Sigmoid colon (tissue), 7 donors: ENCODE data around the gene HPS4. TPM values are rescaled to one million over a fixed set of nuclear protein-coding genes. Genes with fewer than 3 reads are reported as not detected.

Experiments used
- DNase-seq: peaks from one replicate; pipeline ENCODE4 v3.0.0-alpha.2; 2019
- H3K27ac ChIP-seq, 4 donors: fragments of 200-600 bp; sonication (generic); one replicate each; pipeline ENCODE4 v1.5.1; 2016 to 2019; ENCODE audit warnings: mild to moderate bottlenecking in 1 of 4
- H3K27me3 ChIP-seq, 3 donors: fragments of 200-600 bp; sonication (generic); one replicate each; pipeline ENCODE4 v1.5.1; 2019; ENCODE audit warnings: mild to moderate bottlenecking in 1 of 3
- H3K36me3 ChIP-seq, 4 donors: fragments of 200-600 bp; sonication (generic); one replicate each; pipeline ENCODE4 v1.5.1; 2016 to 2019
- H3K4me1 ChIP-seq, 4 donors: fragments of 200-600 bp; sonication (generic); one replicate each; pipeline ENCODE4 v1.5.1; 2017 to 2019
- H3K4me3 ChIP-seq, 4 donors: fragments of 200-600 bp; sonication (generic); one replicate each; pipeline ENCODE4 v1.5.1; 2017 to 2019; ENCODE audit warnings: mild to moderate bottlenecking in 2 of 4, moderate library complexity in 1 of 4
- H3K9me3 ChIP-seq, 4 donors: fragments of 200-600 bp in 3 of 4; sonication (generic) in 3 of 4; one replicate each; pipeline versions ENCODE4 v1.5.1 to v1.6.1; 2013 to 2019
- CTCF ChIP-seq, 4 experiments: fragments of 450-650 bp in 3 of 4; fragments of 200-600 bp in 1 of 4; IDR thresholded peaks; one replicate each; pipeline ENCODE4 v1.5.1; 2016 to 2019; ENCODE audit warnings: antibody characterized with exemption in 4 of 4, mild to moderate bottlenecking in 3 of 4, moderate library complexity in 2 of 4
- EP300 ChIP-seq, 4 donors: sonication (generic); formaldehyde crosslinking; IDR thresholded peaks; one replicate each; pipeline ENCODE4 v1.6.1; 2017; ENCODE audit warnings: antibody characterized with exemption in 4 of 4
- POLR2A ChIP-seq, 2 donors: fragments of 450-650 bp; IDR thresholded peaks; one replicate each; pipeline ENCODE4 v1.6.1; 2016; ENCODE audit warnings: antibody characterized with exemption in 2 of 2, mild to moderate bottlenecking in 2 of 2, moderate library complexity in 2 of 2
- POLR2AphosphoS5 ChIP-seq, 4 donors: sonication (generic); formaldehyde crosslinking; IDR thresholded peaks; one replicate each; pipeline ENCODE4 v1.6.1; 2017; ENCODE audit warnings: antibody characterized with exemption in 4 of 4
- WGBS, 2 donors: extraction: QIAGEN DNeasy Blood & Tissue Kit; methylation state at CpG; one replicate each; pipeline ENCODE4 v1.1.7; 2013; 5-methylcytosine and 5-hydroxymethylcytosine counted together
- intact Hi-C: fragments of 100-400 bp; cut with DNase I; formaldehyde crosslinking; loops from one replicate; pipeline ENCODE4 v1.15.1; 2023
- polyA plus RNA-seq, 3 donors: library from polyadenylated mRNA; stranded (reverse); fragments of 200-250 nt; gene quantifications; one replicate each; pipeline ENCODE4 v1.2.3, GENCODE V29; 2013
- total RNA-seq, 4 donors: library from RNA; depleted of rRNA; stranded (reverse); fragments of >200 nt; gene quantifications; one replicate each; pipeline ENCODE4 v1.1.0, GENCODE V29; 2016
- donor health status: healthy with polysubstance abuse.
- donor health status: Bipolar disorder and iron deficiency.
- donor health status: healthy.

HPS4 gene
- total and polyA plus RNA-seq, 7 donors: 4.8 to 48.7 (median 19.0) TPM

DNA sequence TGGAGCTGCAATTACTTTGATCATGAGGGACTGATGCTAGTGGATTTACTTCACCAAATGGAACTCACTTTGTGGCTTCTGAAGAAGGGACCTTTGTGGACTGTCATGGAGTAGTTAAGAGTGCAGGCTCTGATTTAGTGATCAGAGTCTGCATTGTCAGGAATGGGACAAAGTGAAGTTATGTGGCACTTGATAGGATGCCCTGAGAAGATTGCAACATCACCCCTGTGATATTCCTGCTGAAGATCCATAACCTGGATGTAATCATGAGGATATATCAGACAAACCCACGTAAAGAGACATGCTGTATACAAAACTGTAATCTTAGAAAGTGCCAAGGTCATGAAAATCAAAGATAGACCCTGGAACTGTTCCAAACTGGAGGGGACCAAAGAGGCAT lies 30.3 kb upstream of the HPS4 start:
- no peaks in the 10 kb centered on the region for H3K27me3 ChIP-seq
- no peak overlapping the region for H3K27ac ChIP-seq
- peaks cover 0 to 26% (median 24%) of the 10 kb centered on the region in 4 donors for H3K4me1 ChIP-seq
- no peak for DNase-seq
- H3K9me3 ChIP-seq: no peaks in the 10 kb centered on the region
- peaks cover 0 to 15% (median 12%) of the 10 kb centered on the region in 4 donors for H3K36me3 ChIP-seq
- TF ChIP-seq CTCF (IDR thresholded peaks at IDR 0.05): no peak
- no peak for TF ChIP-seq POLR2A (IDR thresholded peaks at IDR 0.05)
- no peak for TF ChIP-seq POLR2AphosphoS5 (IDR thresholded peaks at IDR 0.05)
- no peak for TF ChIP-seq EP300 (IDR thresholded peaks at IDR 0.05)
- intact Hi-C loops: loop anchor here (2.0 kb wide), 1 partner anchor 77 kb away; the partner anchor contains the start of gene TPST2
- H3K4me3 ChIP-seq: no peak overlapping the region
- WGBS, 2 donors: 21 to 62% methylated on average over 1 of the region's 1 CpG

GRCh38 chr22:26512149-26512793 lies 28.7 kb upstream of the HPS4 start, which contains the start of gene TFIP11:
Gene TFIP11 (minus strand): TSS chr22:26512473. CDS start chr22:26510272, 2,201 bp downstream.
- TF ChIP-seq EP300 (IDR thresholded peaks at IDR 0.05) (no peak), POLR2A (IDR thresholded peaks at IDR 0.05) (peak; percentile 46 to 51), POLR2AphosphoS5 (IDR thresholded peaks at IDR 0.05) (peak; percentile 87 to 96 (median 93))
- Histone ChIP-seq H3K4me3 (peak within 1 kb of the TSS; percentile 71 to 87 (median 82)), H3K9me3 (no peaks in the 10 kb centered on the region), H3K36me3 (peaks cover 0 to 30% (median 17%) of the 10 kb centered on the region in 4 donors), H3K27me3 (no peaks in the 10 kb centered on the region), H3K4me1 (peaks cover 0 to 26% (median 24%) of the 10 kb centered on the region in 4 donors), H3K27ac (peak within 1 kb of the TSS; percentile 78 to 83 (median 80))
- DNase-seq: peak; percentile 96
- WGBS, 2 donors: 1% methylated on average over 40 of the region's 40 CpGs
- intact Hi-C loops: loop anchor here (2.0 kb wide), 1 partner anchor 79 kb away; the partner anchor contains the start of gene TPST2

DNA sequence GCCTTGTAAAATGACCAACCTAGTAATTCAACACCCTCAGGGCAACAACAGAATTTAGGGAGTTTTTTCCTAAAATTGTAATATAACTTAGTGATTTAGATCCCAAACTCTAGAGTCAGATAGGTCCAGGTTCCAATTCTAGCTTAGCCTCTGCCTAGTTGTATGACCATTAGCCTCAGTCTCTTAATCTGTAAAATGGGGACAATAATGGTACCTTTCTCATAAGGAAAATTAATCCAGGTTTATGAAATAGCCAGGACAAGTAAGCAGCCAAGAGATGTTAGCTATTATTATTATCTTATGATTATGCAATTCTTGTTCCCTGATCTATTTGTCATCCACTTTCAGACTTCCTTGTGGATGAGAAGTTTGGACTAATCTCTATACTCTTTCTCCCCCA lies 24.6 kb upstream of the HPS4 start:
- no peaks in the 10 kb centered on the region for H3K27me3 ChIP-seq
- peaks cover 0 to 23% (median 20%) of the 10 kb centered on the region in 4 donors for H3K4me1 ChIP-seq
- TF ChIP-seq POLR2A (IDR thresholded peaks at IDR 0.05) (no peak), POLR2AphosphoS5 (IDR thresholded peaks at IDR 0.05) (no peak)
- no peaks in the 10 kb centered on the region for H3K9me3 ChIP-seq
- peaks cover 30 to 71% (median 51%) of the 10 kb centered on the region in 4 donors for H3K36me3 ChIP-seq
- intact Hi-C loops: no loop called here
- no peak overlapping the region for H3K27ac ChIP-seq
- no peak overlapping the region for H3K4me3 ChIP-seq
- DNase-seq: no peak

GRCh38 chr22:26503758-26504157 lies 20.2 kb upstream of the HPS4 start:
- Histone ChIP-seq H3K9me3 (no peaks in the 10 kb centered on the region), H3K27me3 (no peaks in the 10 kb centered on the region), H3K4me3 (no peak overlapping the region), H3K27ac (no peak overlapping the region), H3K4me1 (no peaks in the 10 kb centered on the region), H3K36me3 (peaks cover 45 to 99% (median 75%) of the 10 kb centered on the region in 4 donors)
- intact Hi-C loops: no loop called here
- WGBS, 2 donors: 61 to 87% methylated on average over 1 of the region's 1 CpG
- DNase-seq: no peak
- TF ChIP-seq EP300 (IDR thresholded peaks at IDR 0.05) (no peak), POLR2AphosphoS5 (IDR thresholded peaks at IDR 0.05) (no peak), POLR2A (IDR thresholded peaks at IDR 0.05) (no peak), CTCF (IDR thresholded peaks at IDR 0.05) (no peak)

DNA sequence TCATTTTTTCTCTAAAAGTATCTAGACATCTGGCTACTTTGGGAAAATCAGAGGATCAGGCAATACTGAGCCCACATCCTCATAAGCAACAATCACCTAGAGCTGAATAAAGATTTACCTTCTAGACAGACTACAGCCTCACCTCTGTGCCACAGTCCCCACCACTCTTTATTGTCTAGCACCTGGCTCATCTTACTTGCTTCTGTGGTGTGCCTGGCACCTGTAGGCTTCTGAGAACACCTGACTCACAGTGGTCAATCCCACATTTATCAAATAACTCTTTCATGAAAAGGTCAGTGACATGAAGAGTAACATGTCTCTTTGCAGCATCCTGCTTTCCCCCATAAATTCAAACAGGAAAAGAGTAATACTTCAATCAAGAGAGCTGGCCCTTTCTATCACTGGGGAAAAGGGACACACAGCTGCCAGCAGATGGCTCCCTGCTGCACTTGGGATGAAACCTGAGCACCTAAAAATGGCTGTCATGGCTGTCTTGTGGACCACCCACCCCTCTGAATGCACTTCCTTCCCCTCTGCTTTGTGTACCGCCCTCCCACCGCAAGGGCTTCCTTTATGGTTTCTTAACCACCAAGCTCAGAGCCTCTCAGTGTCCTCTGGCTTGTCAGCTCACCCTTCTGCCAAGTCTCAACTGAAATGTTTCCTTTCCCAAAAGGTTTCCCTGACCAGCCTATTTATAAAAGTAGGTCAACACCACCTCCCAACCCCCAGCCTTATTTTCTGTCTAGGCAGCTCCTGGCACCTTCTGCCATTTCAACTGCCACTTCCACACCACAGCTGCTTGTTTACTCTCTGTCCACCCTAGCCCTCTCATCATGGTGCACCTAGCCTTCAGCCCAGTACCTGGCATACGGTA lies 19.3 kb upstream of the HPS4 start:
- 31 to 78% methylated on average over 3 of the region's 3 CpGs for WGBS, 2 donors
- intact Hi-C loops: no loop called here
- no peak for TF ChIP-seq EP300 (IDR thresholded peaks at IDR 0.05)
- no peak for TF ChIP-seq CTCF (IDR thresholded peaks at IDR 0.05)
- TF ChIP-seq POLR2AphosphoS5 (IDR thresholded peaks at IDR 0.05): no peak
- no peak for TF ChIP-seq POLR2A (IDR thresholded peaks at IDR 0.05)
- Histone ChIP-seq H3K9me3 (no peaks in the 10 kb centered on the region), H3K36me3 (peaks cover 45 to 99% (median 77%) of the 10 kb centered on the region in 4 donors), H3K4me3 (no peak overlapping the region), H3K27me3 (no peaks in the 10 kb centered on the region), H3K27ac (no peak overlapping the region), H3K4me1 (no peaks in the 10 kb centered on the region)
- no peak for DNase-seq
